GF-D8 (cell line): ENCODE data around the gene SORCS3.
"Not testable (repeated sequence)": the region's sequence is repeated elsewhere in the genome, so short reads cannot be mapped to it uniquely, and the experiment has no call there.

Experiments
- DNase-seq: peaks from one replicate; lab custom pipeline; 2025; lab: John Stamatoyannopoulos, UW

Gene SORCS3

DNA sequence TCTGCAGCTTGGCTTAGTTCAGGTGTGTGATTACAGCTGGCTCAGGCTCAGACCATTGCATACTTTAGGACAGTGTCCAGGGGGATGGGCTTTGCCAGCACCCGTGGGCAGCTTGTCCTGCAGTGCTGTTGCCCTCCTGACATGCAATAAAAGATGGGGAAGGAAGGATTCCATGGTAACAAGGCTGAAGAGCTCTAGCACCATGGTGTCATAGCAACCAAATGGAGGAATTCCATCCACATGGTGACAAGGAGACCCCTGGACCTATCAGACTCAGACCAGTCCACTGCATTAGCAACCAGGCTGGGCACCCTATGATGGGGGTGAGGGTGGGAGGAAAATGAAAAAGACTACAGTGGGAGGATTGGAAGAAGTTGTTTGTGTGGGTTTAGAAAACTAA, 49.9 kb downstream of the SORCS3 start:
- DNase-seq: no peak

DNA sequence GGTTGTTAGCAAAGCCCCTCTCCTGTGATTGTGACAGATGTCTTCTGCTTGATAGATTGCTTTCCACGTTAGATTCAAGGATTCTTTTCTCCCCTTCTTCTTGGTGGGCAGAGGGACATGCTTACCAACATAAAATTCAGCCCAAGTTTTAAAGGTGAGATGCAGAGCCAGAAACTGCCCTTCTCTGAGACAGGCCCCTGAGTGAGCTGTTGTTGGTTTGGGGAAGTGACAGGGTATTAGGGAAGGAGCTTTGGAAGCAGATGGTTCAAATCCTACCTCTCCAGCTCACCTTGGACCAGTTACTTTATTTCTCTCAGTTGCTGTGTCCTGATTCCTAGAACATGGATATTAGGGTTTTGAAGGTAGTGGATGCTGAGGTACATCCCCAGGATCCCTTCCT, 53.0 kb downstream of the SORCS3 start:
- DNase-seq: no peak

DNA sequence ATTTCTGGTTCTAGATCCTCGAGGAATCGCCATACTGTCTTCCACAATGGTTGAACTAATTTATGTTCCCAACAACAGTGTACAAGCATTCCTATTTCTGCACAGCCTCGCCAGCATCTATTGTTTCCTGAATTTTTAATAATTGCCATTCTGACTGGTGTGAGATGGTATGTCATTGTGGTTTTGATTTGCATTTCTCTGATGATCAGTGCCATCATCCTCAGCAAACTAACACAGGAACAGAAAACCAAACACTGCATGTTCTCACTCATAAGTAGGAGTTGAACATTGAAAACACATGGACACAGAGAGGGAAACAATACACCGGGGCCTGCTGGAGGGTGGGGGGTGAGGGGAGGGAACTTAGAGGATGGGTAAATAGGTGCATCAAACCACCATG, 62.2 kb downstream of the SORCS3 start:
- not testable (repeated sequence) for DNase-seq

DNA sequence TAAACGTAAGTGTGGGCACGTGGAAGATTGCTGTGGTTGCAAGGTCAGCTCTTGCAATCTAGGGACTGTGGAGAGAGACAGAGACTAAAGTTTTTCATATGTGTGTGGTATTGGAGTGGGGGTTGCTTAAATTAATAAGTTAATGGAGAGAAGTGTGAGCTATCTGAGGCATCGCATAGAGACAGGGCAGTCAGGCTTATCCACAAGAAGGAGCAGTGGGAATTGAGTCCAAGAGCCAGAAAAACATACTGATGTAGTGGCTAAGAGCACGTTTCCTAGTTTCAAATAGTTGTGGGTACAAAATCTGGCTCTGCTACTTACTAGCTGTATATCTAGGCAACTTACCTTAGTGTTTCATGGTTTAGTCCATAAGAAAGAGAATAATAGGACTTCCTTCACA, 65.8 kb downstream of the SORCS3 start:
- DNase-seq: no peak

DNA sequence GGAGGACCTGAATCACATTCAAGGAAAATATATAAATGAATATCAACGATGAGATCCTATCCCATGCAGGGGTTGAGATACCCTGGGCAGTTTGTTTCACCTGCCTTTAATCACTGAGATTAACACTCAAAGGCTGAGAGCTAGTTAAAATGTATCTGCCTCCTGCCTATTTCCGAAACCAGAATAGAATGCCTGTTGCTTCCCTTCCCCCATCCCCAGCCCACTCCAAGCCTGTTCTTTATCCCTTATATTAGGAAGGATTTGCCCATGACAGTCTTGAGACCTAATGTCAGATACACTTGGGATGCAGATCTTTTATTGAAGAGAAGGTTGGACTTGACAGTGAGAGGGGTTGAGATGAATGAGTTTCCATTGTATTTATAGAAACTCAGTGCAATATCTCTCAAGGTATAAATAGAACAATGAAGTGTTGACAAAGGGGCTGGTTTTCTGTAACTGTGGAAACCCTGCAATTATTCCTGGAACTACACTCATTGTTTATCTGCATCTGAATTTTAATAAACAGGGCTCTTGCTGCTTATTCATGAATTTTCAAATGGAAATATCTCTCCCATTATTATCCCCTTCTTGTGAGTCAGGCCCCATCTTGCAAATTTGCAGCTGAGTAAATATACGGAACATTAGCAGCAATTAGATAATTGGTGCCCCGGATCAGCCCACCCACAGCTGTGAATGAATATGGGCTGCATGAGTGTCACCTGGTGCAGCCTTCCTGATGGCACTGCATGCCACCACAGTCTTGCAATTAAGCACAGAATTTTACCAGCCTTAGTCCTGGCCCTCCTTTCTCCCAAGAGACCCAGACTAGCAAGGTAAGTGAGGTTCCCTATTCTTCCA, 66.7 kb downstream of the SORCS3 start:
- no peak for DNase-seq

DNA sequence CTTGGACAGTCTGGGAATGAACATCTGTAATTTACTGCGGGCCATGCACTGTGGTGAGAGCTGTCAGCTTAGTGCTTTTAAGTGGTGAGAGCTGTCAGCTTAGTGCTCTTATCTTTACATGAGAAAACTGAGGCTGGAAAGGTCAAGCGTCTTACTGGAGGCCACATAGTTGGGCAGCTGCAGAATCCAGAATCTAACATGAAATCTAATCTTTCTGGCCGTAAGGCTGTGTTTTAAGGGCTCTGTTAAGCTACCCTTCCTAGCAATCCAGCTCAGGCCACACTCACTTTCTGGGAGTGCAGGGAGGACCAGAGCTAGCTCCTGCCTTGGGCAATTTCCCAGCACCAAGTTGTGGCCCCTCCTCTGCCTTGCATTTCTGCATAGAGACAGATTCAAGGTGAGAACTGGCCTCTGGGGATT, 70.2 kb downstream of the SORCS3 start:
- no peak for DNase-seq

DNA sequence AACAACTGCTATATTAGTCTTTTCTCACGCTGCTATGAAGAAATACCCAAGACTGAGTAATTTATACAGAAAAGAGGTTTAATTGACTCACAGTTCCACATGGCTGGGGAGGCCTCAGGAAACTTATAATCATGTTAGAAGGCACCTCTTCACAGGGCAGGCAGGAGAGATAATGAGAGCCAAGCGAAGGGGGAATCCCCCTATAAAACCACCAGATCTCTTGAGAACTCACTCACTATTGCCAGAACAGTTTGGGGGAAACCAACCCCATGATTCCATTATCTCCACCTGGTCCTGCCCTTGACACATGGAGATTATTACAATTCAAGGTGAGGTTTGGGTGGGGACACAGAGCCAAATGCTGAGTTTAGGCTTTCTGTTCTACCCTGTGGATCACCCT, 89.5 kb downstream of the SORCS3 start:
- DNase-seq: not testable (repeated sequence)

DNA sequence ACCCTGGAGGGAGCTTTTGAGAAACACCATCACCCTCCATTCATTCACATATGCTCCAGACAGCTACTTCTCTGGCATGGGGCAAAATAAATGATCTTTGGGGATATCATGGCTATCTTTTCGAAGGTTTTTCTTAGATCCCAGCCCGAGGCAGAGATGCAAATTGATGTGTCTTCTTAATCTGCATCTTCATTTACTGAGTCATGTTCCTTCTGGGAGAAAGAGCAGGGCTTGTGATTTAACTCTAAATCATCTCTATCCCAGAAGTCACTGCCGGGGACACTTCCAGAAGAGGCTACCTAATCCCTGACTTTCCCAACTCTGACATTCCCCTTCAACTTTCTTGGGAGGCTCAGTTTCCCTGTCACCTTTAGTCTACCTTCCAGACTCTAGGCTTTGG, 90.1 kb downstream of the SORCS3 start:
- no peak for DNase-seq

DNA sequence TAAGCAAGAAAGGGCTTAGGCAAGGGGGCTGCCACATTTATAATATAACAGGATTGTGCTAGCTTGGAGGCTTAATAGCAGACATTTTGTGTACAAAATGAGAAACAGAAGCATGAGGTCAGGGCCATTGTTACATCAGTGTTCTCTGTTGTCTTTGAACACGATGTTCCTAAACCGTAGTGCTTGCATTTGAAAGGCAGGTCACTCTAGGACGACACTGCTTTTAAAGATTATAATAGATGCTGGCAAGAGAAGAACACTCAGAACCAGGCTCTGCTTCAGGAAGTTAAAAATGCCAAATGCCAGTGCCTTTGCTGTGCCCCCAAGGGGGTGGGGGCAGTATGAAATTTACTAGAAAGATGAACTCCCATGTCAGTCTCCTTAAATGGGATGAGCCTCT, 91.1 kb downstream of the SORCS3 start:
- DNase-seq: no peak

DNA sequence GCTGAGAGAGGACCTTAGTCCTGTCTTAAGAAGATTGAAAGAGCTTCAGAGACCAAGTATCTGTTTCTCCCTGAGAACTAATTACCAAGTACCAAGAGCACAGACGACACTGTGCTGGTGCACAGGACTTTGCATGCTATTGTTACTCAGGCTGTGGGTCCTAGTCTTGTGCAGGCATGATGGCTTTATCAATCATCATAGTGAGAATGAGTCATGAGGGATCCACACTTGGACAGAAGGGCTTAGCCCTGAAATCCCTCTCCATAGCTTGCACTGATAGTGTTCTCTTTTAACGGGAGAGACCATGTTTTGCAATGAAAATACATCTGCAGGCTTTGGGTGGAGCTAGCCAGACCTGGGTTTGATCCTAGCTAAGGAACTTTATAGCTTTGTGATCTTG, 93.3 kb downstream of the SORCS3 start:
- DNase-seq: no peak

DNA sequence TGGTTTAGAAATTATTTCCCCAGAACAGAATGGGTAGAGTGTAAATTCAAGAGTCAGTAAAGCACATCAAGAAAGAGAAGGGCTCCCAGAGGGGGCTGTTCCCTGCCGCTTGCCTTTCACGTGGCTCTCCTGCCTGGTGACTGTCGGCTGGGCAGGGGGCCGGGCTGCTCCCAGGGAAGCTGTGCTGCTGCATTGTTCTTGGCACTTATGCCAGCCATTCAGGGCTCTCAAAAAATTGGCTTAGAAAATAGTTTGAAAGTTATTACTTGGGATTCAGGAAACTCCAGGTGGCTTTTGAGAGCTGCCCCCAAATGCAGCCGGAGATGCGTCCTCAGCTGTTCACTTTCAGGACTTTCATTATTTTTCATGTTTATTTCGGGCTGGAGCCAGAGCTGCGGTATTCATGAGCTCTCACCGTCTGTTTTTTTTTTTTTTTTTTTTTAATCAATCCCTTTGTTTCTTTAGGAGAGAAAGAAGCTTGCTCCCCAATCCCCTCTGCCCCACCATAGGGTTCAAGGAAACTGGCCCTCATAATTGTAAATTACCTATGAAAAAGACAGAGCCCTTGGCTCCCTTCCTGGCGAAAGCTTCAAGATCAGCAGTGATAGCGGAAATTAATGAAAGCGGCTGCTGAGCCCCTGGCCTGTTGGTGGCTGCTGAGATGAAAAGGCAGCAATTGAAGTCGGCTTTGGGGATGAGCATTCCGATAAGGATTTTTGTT, 94.1 kb downstream of the SORCS3 start:
- DNase-seq: no peak

DNA sequence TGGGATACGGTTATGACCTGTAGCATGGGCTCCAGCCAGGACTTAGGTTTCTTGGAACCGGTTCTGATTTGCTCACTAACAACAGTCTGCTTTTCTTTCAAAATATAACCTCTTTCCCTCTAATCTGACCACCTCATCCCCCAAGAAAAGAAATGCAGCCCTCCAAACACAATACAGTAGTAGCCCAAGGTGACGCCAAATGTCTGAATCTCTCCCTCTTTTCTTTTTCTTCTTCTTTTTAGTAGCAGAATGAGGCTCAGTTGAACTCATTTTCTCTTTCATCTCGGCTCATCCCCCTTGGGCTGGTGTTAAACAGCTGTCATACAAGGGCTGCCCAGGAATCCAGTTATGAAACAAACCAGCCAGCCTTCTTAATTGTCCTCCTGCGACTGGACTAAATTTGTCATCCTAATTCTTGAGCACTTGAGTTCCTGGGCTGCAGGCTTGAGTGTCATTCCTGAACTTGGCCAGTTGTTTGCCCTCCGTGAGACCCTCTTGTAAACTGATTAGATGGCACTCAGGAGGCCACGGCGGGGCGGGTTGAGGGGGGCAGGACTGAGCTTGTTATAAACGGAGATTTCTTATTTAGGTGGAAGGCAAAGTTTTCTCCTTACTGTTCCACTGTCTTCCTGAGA, 94.8 kb downstream of the SORCS3 start:
- no peak for DNase-seq

DNA sequence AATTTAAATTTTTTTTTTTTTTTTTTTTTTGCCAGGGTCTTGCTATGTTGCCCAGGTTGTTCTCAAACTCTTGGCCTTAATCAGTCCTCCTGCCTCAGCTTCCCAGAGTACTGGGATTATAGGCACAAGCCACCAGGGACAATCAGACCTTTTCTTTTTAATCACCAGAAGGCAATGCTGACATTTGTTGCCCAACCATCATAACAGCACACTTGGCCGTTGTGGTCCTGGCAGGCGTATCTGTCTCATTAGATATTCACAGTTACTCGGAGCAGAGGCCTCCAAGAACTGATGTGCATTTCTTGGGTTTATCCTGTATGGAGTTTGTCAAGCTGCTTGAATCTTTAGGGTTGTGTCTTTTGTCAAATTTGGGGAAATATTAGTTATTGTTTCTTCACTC, 100.0 kb downstream of the SORCS3 start:
- no peak for DNase-seq

DNA sequence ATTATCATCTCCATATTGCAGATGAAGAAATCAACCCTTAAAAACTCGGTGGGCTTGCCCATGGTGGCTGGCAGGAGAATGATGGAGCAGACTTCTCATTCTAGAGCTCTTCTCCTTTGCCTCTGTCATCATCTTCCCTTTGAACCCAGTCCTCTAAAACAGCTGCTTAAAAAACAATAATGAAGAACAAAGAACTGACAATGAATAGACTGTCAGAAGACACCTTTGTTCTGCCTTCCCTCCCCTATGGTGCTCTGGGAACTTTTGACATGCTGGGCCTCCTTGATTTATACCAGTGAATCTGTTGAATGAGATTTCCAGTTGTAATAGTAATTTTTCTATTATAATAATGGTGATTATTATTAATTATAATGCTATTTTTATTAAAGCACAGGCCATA, 103.0 kb downstream of the SORCS3 start:
- DNase-seq: no peak

DNA sequence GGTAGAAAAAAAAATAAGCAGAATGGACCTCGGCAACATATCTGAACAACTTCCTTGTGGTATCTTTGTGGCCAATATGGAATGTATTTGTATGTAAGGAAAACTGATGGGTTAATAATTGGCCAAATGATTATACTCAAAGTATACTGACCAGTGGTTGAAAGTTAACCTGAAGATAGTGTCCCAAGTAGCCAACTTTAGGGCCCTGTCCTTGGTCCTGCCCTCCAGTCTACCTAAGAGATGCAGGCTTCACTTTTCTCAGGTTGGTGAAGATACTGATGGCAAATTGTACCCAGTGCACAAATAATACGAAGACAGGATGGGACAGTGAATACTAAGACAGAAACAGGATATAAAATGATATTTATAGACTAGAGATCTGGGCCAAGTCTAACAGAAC, 109.2 kb downstream of the SORCS3 start:
- DNase-seq: no peak

DNA sequence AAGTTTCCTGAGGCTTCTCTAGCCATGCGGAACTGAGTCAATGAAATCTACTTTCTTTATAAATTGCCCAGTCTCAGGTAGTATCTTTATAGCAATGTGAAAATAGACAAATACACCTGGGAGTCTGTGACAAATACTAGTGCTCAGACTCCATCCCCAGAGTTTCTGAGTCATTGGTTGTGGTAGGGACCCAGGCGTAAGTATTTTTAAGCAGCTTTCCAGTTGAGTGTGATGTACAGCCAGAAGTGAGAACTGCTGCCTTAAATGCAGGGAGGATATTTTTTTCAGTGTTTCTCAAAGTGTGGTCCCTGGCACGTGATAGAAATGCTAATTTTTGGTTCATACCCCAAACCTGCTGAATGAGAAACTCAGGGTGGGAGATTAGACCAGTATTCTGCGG, 121.7 kb downstream of the SORCS3 start:
- DNase-seq: no peak

DNA sequence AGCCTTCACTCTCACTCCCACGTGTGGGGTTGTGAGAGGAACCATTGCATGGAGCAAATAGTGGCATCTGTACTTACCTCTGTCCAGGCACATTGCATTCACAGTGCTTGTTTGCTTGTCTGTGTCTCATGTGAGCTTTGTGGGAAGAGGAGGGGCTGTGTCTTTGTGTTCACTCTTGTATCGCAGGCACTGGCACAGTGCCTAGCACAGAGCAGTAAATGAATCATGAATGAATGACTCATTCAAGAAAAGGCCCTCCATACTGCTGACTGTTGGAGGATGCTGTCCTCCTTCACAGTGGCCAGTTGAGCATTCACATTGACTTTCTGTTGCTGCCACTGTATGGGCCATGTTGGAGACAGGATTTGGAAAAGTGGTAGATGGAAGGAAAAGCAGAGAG, 125.3 kb downstream of the SORCS3 start:
- DNase-seq: no peak

DNA sequence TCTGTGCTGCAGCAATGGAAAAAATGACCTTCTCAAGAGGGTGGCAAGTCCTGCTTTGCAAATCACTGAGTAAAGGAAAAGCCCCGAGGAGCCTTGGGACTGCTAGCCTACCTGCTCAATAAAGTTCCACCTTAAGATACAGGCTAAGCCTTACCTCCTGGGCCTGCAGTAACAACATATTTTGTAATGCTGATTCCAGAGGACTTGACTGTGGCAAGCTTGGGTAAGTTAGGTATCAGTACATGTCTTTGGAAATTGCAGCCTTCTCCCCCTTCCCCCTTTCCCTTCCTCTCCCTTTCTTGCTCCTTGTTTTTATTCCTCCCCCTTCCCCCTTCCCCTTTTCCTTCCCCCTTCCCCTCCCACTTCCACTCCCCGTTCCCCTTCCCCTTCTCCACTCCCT, 126.2 kb downstream of the SORCS3 start:
- DNase-seq: no peak

DNA sequence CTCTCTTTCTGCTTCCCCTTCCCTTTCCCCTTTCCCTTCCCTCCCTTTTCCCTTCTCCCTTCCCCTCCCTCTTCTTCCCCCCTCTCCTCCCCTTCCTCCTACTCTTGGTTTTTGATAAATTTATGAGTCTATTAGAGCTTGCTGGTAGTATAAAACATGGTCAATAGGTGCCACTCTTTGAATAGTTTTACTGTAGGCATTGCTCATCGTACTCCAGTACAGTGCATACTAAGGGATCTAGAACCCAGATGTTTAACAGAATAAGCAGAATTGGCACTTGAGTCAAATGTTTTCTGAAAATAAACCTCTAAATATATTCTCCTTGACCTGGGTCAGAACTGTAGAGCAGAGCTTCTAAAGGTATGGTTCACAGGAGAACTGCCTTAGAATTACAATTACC, 126.7 kb downstream of the SORCS3 start:
- DNase-seq: no peak

DNA sequence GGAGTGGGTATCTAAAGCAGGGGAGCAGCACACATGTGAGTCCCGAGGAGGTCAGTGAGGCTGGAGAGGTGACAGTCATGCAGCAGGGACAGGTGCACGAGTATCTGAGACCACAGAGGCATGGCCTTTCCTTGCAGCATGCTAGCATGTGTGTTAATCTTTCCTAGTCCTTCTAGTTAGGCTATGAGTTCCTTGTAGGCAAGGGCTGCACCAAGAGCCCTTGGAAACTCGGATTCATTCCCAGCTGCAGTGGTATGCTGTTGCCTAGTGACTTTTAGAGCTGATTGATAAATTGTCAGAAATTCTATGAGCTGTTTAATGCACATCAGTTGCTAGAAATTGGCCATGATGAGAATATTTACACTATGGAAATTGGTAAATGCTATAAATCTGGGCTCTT, 132.0 kb downstream of the SORCS3 start:
- DNase-seq: no peak

DNA sequence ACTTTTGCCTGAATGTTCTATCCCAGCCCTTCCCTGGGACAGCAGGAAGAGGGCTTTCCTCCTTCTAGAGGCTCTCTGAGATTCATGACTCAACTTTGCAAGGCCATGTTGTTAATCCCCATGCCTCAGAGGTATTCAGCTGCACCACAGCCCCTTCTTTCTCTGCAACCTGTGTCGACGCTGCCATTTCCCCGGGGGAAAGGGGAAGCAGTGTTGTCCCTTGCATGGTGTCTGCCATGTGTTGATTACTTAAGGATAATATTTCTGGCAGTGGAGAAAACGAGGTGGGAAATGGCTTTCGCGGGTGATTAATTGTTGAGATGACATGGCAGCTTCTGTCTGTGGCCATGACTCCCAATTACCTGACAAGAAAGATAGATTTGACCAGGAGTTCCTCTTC, 133.1 kb downstream of the SORCS3 start:
- no peak for DNase-seq

DNA sequence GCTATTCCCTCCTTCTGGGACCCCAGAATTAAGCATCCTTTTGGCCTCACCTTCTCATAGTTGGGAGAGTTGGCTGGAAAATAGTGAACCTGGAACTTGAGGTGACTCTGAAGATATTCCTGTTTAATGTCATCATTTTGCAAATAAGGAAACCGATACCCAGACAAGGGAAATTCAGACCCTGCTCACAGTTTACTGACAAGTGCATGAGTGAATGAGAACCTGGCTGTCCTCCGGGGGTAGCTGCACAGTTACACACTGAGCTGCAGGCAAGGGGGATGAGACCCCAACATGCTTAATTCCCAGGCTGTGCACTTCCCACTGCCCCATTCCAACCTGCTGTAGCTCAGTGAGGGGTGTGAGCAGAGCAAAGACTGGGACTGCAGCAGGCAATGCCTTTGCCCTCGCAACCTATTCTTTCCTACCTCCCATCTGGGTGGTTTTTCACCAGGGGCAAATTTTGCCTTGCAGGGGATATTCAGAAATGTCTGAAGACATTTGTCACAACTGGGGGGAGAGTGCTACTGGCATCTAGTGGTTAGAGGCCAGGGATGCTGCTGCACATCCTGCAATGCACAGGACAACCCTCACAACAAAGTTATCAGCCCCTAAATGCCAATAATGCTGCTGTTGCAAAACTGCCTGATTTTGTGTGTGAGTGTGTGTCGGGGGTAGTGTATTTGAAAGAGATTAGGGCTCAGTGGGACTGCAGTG, 136.2 kb downstream of the SORCS3 start:
- no peak for DNase-seq

DNA sequence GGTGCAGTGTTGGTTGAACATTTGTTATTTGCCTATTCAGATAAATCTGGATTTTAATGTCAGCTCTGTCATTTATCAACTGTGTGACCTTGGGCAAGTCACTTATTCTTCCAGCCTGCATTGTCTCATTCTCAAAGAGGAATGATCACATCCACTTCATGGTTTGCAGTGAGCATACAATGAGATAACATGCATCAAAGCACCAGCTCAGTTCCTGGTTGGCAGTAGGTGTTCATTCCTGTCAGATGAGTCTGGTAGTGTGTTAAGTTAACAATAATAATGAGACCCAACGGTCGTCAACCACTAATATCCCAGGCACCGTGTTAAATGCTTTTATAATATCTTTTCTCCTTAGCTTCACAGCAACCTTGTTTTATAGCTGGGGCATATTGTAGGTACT, 137.3 kb downstream of the SORCS3 start:
- DNase-seq: no peak
